DOHH2 (cell line): ENCODE data around the gene RUNX2.

Experiments used
- CTCF ChIP-seq: fragments of 200-600 bp; sonication (generic); IDR thresholded peaks from one replicate; pipeline ENCODE4 v1.5.1; 2014; ENCODE audit warnings: antibody characterized with exemption, mild to moderate bottlenecking, low read depth, low read length; ENCODE audit not compliant: poor library complexity, severe bottlenecking
- EZH2phosphoT487 ChIP-seq: fragments of 200-600 bp; sonication (generic); IDR thresholded peaks from 2 replicates; pipeline ENCODE4 v1.6.1; 2017; ENCODE audit warnings: borderline replicate concordance, mild to moderate bottlenecking, antibody characterized with exemption, low read length, moderate library complexity, mixed read lengths

- TF ChIP-seq CTCF = no peak
- TF ChIP-seq EZH2phosphoT487 = no peak
These were observed 234.9 kb downstream of the RUNX2 start for GRCh38 chr6:45563041-45563440.
